Airway epithelial cell (primary cell): ENCODE data around the gene YPEL4. TPM values are rescaled to one million over a fixed set of nuclear protein-coding genes. Genes with fewer than 3 reads are reported as not detected.

ENCODE experiments used
- total RNA-seq: library from RNA; depleted of rRNA; stranded (reverse); fragments of >200 nt; gene quantifications from 2 replicates; pipeline ENCODE4 v1.2.3, GENCODE V29; 2015

Gene YPEL4
- not detected in 2 replicates for total RNA-seq

GRCh38 chr11:57649826-57650738, at the start of gene YPEL4:
Gene YPEL4, minus strand, starts transcription at chr11:57649912. Its CDS starts 2,805 bp downstream, at chr11:57647107.

GRCh38 chr11:57667736-57668433, 18.2 kb upstream of the YPEL4 start, which contains the start of gene ZDHHC5:
Gene ZDHHC5, plus strand, starts transcription at chr11:57668114. Its CDS starts 4,977 bp downstream, at chr11:57673091.

GRCh38 chr11:57657194-57658022, 7.7 kb upstream of the YPEL4 start, which contains the start of gene CLP1:
Gene CLP1, plus strand, starts transcription at chr11:57657762. Its CDS starts 1,715 bp downstream, at chr11:57659477.

GRCh38 chr11:57597461-57597915, 52.2 kb downstream of the YPEL4 start, which contains the start of gene SERPING1:
Gene SERPING1, plus strand, starts transcription at chr11:57597685. Its CDS starts 586 bp downstream, at chr11:57598271.

Other genes starting within 250 kb of the YPEL4 start
- gene SLC43A3, start 222.8 kb downstream of the YPEL4 start, total RNA-seq, result 36.7 and 39.1 TPM in 2 replicates
- 0.14 TPM in 1 of 2 replicates, not detected in the other for gene RTN4RL2, start 189.4 kb downstream of the YPEL4 start, total RNA-seq
- gene SLC43A1, start 134.2 kb downstream of the YPEL4 start, total RNA-seq, result 0.79 and 2.1 TPM in 2 replicates
- 66.0 and 89.9 TPM in 2 replicates for gene TIMM10, start 119.2 kb downstream of the YPEL4 start, total RNA-seq
- gene SMTNL1, start 112.3 kb downstream of the YPEL4 start, total RNA-seq, result not detected in 2 replicates
- 4.6 and 4.9 TPM in 2 replicates for gene UBE2L6, start 82.2 kb downstream of the YPEL4 start, total RNA-seq
- gene SERPING1, start 52.2 kb downstream of the YPEL4 start, total RNA-seq, result 0.42 and 1.1 TPM in 2 replicates
- 14.5 and 16.4 TPM in 2 replicates for gene CLP1, start 7.8 kb upstream of the YPEL4 start, total RNA-seq
- 35.3 and 50.7 TPM in 2 replicates for gene ZDHHC5, start 18.2 kb upstream of the YPEL4 start, total RNA-seq
- 7.3 and 18.8 TPM in 2 replicates for gene MED19, start 62.3 kb upstream of the YPEL4 start, total RNA-seq
- 47.6 and 65.7 TPM in 2 replicates for gene TMX2, start 62.7 kb upstream of the YPEL4 start, total RNA-seq
- gene SELENOH, start 91.6 kb upstream of the YPEL4 start, total RNA-seq, result 174 and 240 TPM in 2 replicates
- not detected in 2 replicates for gene BTBD18, start 101.9 kb upstream of the YPEL4 start, total RNA-seq
- gene CTNND1, start 111.9 kb upstream of the YPEL4 start, total RNA-seq, result 151 and 171 TPM in 2 replicates